Measurements from ENCODE around the gene SIGLEC7. TPM values are rescaled to one million over a fixed set of nuclear protein-coding genes. Genes with fewer than 3 reads are reported as not detected.

SIGLEC7 gene
- total RNA-seq (1 to 10 TPM; 1.3 to 2.4 (median 2.0) TPM), polyA plus RNA-seq (0.59 TPM)
- long read RNA-seq, donor 1: 0 reads
- long read RNA-seq, donor 2, partial matches to known transcripts: 0 of 1 reads
- long read RNA-seq, donor 2, other reads (novel, unspliced or antisense): 0 of 1 reads
- long read RNA-seq, donor 3, partial matches to known transcripts: 0 of 2 reads
- long read RNA-seq, donor 3, other reads (novel, unspliced or antisense): 2 of 2 reads
- long read RNA-seq, donor 4, partial matches to known transcripts: 0 of 2 reads
- long read RNA-seq, donor 4, other reads (novel, unspliced or antisense): 1 of 2 reads

- Histone ChIP-seq H3K27me3 (ENCODE audit: control insufficient read depth, insufficient read depth) (no peaks in the 10 kb centered on the region), H3K9me3 (ENCODE audit: control insufficient read depth, low read length) (no peaks in the 10 kb centered on the region), H3K4me3 (ENCODE audit: low read length) (no peak within 1 kb of the TSS), H3K4me1 (ENCODE audit: control insufficient read depth, insufficient read depth, low read length) (no peaks in the 10 kb centered on the region), H3K27ac (ENCODE audit: low read length) (peak within 1 kb of the TSS; percentile 32)
- intact Hi-C loops (cut with DNase I): no loop called here
- DNase-seq (peak; percentile 60 to 84 (median 82)), ATAC-seq (peak; percentile 49 to 54)
- WGBS: 50% methylated on average over 14 of the region's 14 CpGs
Measured at GRCh38 chr19:51142119-51142518, at the start of gene SIGLEC7. Gene SIGLEC7, plus strand, starts transcription at chr19:51142301. Its CDS starts 69 bp downstream, at chr19:51142370.

GRCh38 chr19:51093101-51093500 is 49.0 kb upstream of the SIGLEC7 start:
- Histone ChIP-seq H3K4me1 (ENCODE audit: control insufficient read depth, insufficient read depth, low read length) (no peaks in the 10 kb centered on the region), H3K9me3 (ENCODE audit: control insufficient read depth, low read length) (no peaks in the 10 kb centered on the region), H3K27me3 (ENCODE audit: control insufficient read depth, insufficient read depth) (no peaks in the 10 kb centered on the region), H3K27ac (ENCODE audit: low read length) (no peak overlapping the region), H3K4me3 (ENCODE audit: low read length) (no peak overlapping the region)
- ATAC-seq: no peak
- 81% methylated on average over 8 of the region's 8 CpGs for WGBS
- intact Hi-C loops (cut with DNase I): loop anchor here in 3 of 4 donors (2.0 to 10.0 kb wide), 4 partner anchors 66 to 168 kb away; partner anchors contain the start of gene KLK11 (in 1 of the 3)
- no peak for DNase-seq

GRCh38 chr19:51093510-51094345 is 48.4 kb upstream of the SIGLEC7 start:
- H3K27ac ChIP-seq (ENCODE audit: low read length): no peak overlapping the region
- WGBS: 75% methylated on average over 22 of the region's 22 CpGs
- DNase-seq: no peak
- no peak for ATAC-seq
- intact Hi-C loops (cut with DNase I): loop anchor here in 3 of 4 donors (2.0 to 10.0 kb wide), 4 partner anchors 66 to 169 kb away; partner anchors contain the start of gene KLK11 (in 1 of the 3)
- no peaks in the 10 kb centered on the region for H3K9me3 ChIP-seq (ENCODE audit: control insufficient read depth, low read length)
- no peaks in the 10 kb centered on the region for H3K27me3 ChIP-seq (ENCODE audit: control insufficient read depth, insufficient read depth)
- no peaks in the 10 kb centered on the region for H3K4me1 ChIP-seq (ENCODE audit: control insufficient read depth, insufficient read depth, low read length)
- no peak overlapping the region for H3K4me3 ChIP-seq (ENCODE audit: low read length)

- Histone ChIP-seq H3K9me3 (ENCODE audit: control insufficient read depth, low read length) (no peaks in the 10 kb centered on the region), H3K27me3 (ENCODE audit: control insufficient read depth, insufficient read depth) (no peaks in the 10 kb centered on the region), H3K4me1 (ENCODE audit: control insufficient read depth, insufficient read depth, low read length) (no peaks in the 10 kb centered on the region), H3K4me3 (ENCODE audit: low read length) (no peak overlapping the region), H3K27ac (ENCODE audit: low read length) (no peak overlapping the region)
- ATAC-seq: no peak
- intact Hi-C loops (cut with DNase I): loop anchor here (5.0 to 10.0 kb wide), 5 partner anchors 67 to 170 kb away; partner anchors contain the start of genes KLK10 (in 1 of the 4) and KLK11 (in 1 of the 4)
- 20% methylated on average over 15 of the region's 15 CpGs for WGBS
- DNase-seq: peak in 2 of 3 donors; percentile 60 to 73
Measured at GRCh38 chr19:51094696-51095279, 47.3 kb upstream of the SIGLEC7 start.

GRCh38 chr19:51096473-51097165 is 45.5 kb upstream of the SIGLEC7 start:
- intact Hi-C loops (cut with DNase I): loop anchor here (5.0 to 10.0 kb wide), 4 partner anchors 74 to 172 kb away; partner anchors contain the start of gene KLK10 (in 1 of the 4)
- no peaks in the 10 kb centered on the region for H3K4me1 ChIP-seq (ENCODE audit: control insufficient read depth, insufficient read depth, low read length)
- H3K9me3 ChIP-seq (ENCODE audit: control insufficient read depth, low read length): no peaks in the 10 kb centered on the region
- WGBS: 80% methylated on average over 6 of the region's 6 CpGs
- no peak overlapping the region for H3K27ac ChIP-seq (ENCODE audit: low read length)
- H3K27me3 ChIP-seq (ENCODE audit: control insufficient read depth, insufficient read depth): no peaks in the 10 kb centered on the region
- no peak for DNase-seq
- ATAC-seq: no peak
- H3K4me3 ChIP-seq (ENCODE audit: low read length): no peak overlapping the region

- WGBS: 14% methylated on average over 8 of the region's 8 CpGs
- Histone ChIP-seq H3K4me3 (ENCODE audit: low read length) (no peak overlapping the region), H3K27ac (ENCODE audit: low read length) (no peak overlapping the region), H3K4me1 (ENCODE audit: control insufficient read depth, insufficient read depth, low read length) (peaks cover under 1% of the 10 kb centered on the region), H3K9me3 (ENCODE audit: control insufficient read depth, low read length) (no peaks in the 10 kb centered on the region), H3K27me3 (ENCODE audit: control insufficient read depth, insufficient read depth) (no peaks in the 10 kb centered on the region)
- peak; percentile 28 to 43 for ATAC-seq
- peak; percentile 58 to 82 (median 80) for DNase-seq
- intact Hi-C loops (cut with DNase I): loop anchor here (5.0 to 10.0 kb wide), 4 partner anchors 75 to 172 kb away; partner anchors contain the start of gene KLK10 (in 1 of the 4)
Measured at GRCh38 chr19:51097166-51097738, 44.8 kb upstream of the SIGLEC7 start.

- no peak overlapping the region for H3K4me3 ChIP-seq (ENCODE audit: low read length)
- 87% methylated on average over 20 of the region's 20 CpGs for WGBS
- no peak overlapping the region for H3K27ac ChIP-seq (ENCODE audit: low read length)
- no peak for DNase-seq
- no peaks in the 10 kb centered on the region for H3K9me3 ChIP-seq (ENCODE audit: control insufficient read depth, low read length)
- intact Hi-C loops (cut with DNase I): loop anchor here (5.0 to 10.0 kb wide), 4 partner anchors 75 to 173 kb away; partner anchors contain the start of gene KLK10 (in 1 of the 4)
- H3K4me1 ChIP-seq (ENCODE audit: control insufficient read depth, insufficient read depth, low read length): peaks cover 3% of the 10 kb centered on the region
- ATAC-seq: no peak
- H3K27me3 ChIP-seq (ENCODE audit: control insufficient read depth, insufficient read depth): no peaks in the 10 kb centered on the region
Measured at GRCh38 chr19:51097796-51098195, 44.3 kb upstream of the SIGLEC7 start.

- no peaks in the 10 kb centered on the region for H3K9me3 ChIP-seq (ENCODE audit: control insufficient read depth, low read length)
- ATAC-seq (peak; percentile 78 to 79), DNase-seq (peak; percentile 79 to 91 (median 90))
- intact Hi-C loops (cut with DNase I): loop anchor here (5.0 to 10.0 kb wide), 4 partner anchors 76 to 174 kb away; partner anchors contain the start of gene KLK10 (in 1 of the 4)
- H3K27me3 ChIP-seq (ENCODE audit: control insufficient read depth, insufficient read depth): no peaks in the 10 kb centered on the region
- peaks cover 3% of the 10 kb centered on the region for H3K4me1 ChIP-seq (ENCODE audit: control insufficient read depth, insufficient read depth, low read length)
- H3K27ac ChIP-seq (ENCODE audit: low read length): no peak overlapping the region
- H3K4me3 ChIP-seq (ENCODE audit: low read length): peak overlapping the region; percentile 8
- WGBS: 46% methylated on average over 78 of the region's 78 CpGs
Measured at GRCh38 chr19:51098365-51099046, 43.6 kb upstream of the SIGLEC7 start.

GRCh38 chr19:51099047-51099382 is 43.1 kb upstream of the SIGLEC7 start:
- Histone ChIP-seq H3K27ac (ENCODE audit: low read length) (no peak overlapping the region), H3K27me3 (ENCODE audit: control insufficient read depth, insufficient read depth) (no peaks in the 10 kb centered on the region), H3K9me3 (ENCODE audit: control insufficient read depth, low read length) (no peaks in the 10 kb centered on the region), H3K4me3 (ENCODE audit: low read length) (peak overlapping the region; percentile 8), H3K4me1 (ENCODE audit: control insufficient read depth, insufficient read depth, low read length) (peaks cover 3% of the 10 kb centered on the region)
- intact Hi-C loops (cut with DNase I): loop anchor here (5.0 to 10.0 kb wide), 4 partner anchors 77 to 174 kb away; partner anchors contain the start of gene KLK10 (in 1 of the 4)
- no peak for DNase-seq
- WGBS: 47% methylated on average over 22 of the region's 22 CpGs
- ATAC-seq: no peak
